Bronchial epithelial cell (primary cell): ENCODE data around the gene BORCS8. TPM values are rescaled to one million over a fixed set of nuclear protein-coding genes. Genes with fewer than 3 reads are reported as not detected.

Source experiments
- DNase-seq: peaks from one replicate; pipeline ENCODE4 v3.0.0-alpha.2; 2010; ENCODE audit warnings: low read depth
- FAIRE-seq: peaks from 2 replicates; lab custom pipeline; 2011; peaks lifted over from hg19 to GRCh38; lab: Jason Lieb, UNC
- H3K27me3 ChIP-seq: 2 replicates; pipeline ENCODE4 v1.5.1; 2011; ENCODE audit warnings: low read length; ENCODE audit not compliant: control insufficient read depth, insufficient read depth
- H3K36me3 ChIP-seq: 2 replicates; pipeline ENCODE4 v1.5.1; 2011; ENCODE audit warnings: low read length; ENCODE audit not compliant: control insufficient read depth, insufficient read depth
- H3K4me3 ChIP-seq: 2 replicates; pipeline ENCODE4 v1.5.1; 2011; ENCODE audit warnings: mild to moderate bottlenecking, low read depth, low read length, control low read depth
- CTCF ChIP-seq: IDR thresholded peaks from 2 replicates; pipeline ENCODE4 v1.5.1; 2011; ENCODE audit warnings: mild to moderate bottlenecking, moderate library complexity, low read length, control low read depth, inconsistent platforms; ENCODE audit not compliant: insufficient read depth, severe bottlenecking
- total RNA-seq: library from RNA; depleted of rRNA; stranded (reverse); fragments of >200 nt; gene quantifications from 2 replicates; pipeline ENCODE4 v1.2.1, GENCODE V29; 2014

The BORCS8 gene
- total RNA-seq, 1 donor from 2014 or later, result 10.3 TPM

GRCh38 chr19:19131989-19132388, 60.0 kb downstream of the BORCS8 start:
- no peak for DNase-seq
- Histone ChIP-seq H3K4me3 (no peak overlapping the region), H3K36me3 (no peaks in the 10 kb centered on the region), H3K27me3 (no peaks in the 10 kb centered on the region)
- TF ChIP-seq CTCF, result no peak
- no peak for FAIRE-seq

Other genes starting within 250 kb of the BORCS8 start
- gene SUGP2, start 158.6 kb downstream of the BORCS8 start, total RNA-seq, result 19.5 and 21.6 TPM in 2 replicates
- 37.5 and 78.2 TPM in 2 replicates for gene ARMC6, start 158.5 kb downstream of the BORCS8 start, total RNA-seq
- gene SLC25A42, start 128.2 kb downstream of the BORCS8 start, total RNA-seq, result 1.3 TPM in 2 replicates
- 25.7 and 28.7 TPM in 2 replicates for gene TMEM161A, start 53.7 kb downstream of the BORCS8 start, total RNA-seq
- gene MEF2B, start 21.9 kb downstream of the BORCS8 start, total RNA-seq, result under 0.01 and 0.26 TPM in 2 replicates
- gene RFXANK, start 106 bp upstream of the BORCS8 start, total RNA-seq, result 50.3 and 91.9 TPM in 2 replicates
- 19.8 and 49.0 TPM in 2 replicates for gene NR2C2AP, start 11.3 kb upstream of the BORCS8 start, total RNA-seq
- gene NCAN, start 19.8 kb upstream of the BORCS8 start, total RNA-seq, result not detected in 2 replicates
- gene TM6SF2, start 81.1 kb upstream of the BORCS8 start, total RNA-seq, result not detected in 2 replicates
- 18.7 and 36.4 TPM in 2 replicates for gene SUGP1, start 128.4 kb upstream of the BORCS8 start, total RNA-seq
- 12.1 and 16.8 TPM in 2 replicates for gene MAU2, start 128.7 kb upstream of the BORCS8 start, total RNA-seq
- 48.4 and 49.0 TPM in 2 replicates for gene GATAD2A, start 213.5 kb upstream of the BORCS8 start, total RNA-seq